ENCODE results near the gene TOP2B.

The TOP2B gene

GRCh38 chr3:25585361-25586166 lies 79.1 kb downstream of the TOP2B start:
- Histone ChIP-seq H3K4me2 (ENCODE audit: low read length) (no peak overlapping the region), H3K9ac (ENCODE audit: low read length) (no peak overlapping the region), H3K4me3 (ENCODE audit: low read length) (no peak overlapping the region), H3K79me2 (ENCODE audit: low read length) (no peaks in the 10 kb centered on the region), H2AFZ (ENCODE audit: low read depth, low read length) (no peak overlapping the region), H3K27ac (ENCODE audit: low read length) (no peak overlapping the region), H3K36me3 (replicated peaks; ENCODE audit: low read depth, low read length) (no peaks in the 10 kb centered on the region), H4K20me1 (ENCODE audit: insufficient read depth, low read length) (no peaks in the 10 kb centered on the region), H3K4me1 (ENCODE audit: low read length) (no peaks in the 10 kb centered on the region), H3K27me3 (ENCODE audit: low read depth, low read length) (no peaks in the 10 kb centered on the region), H3K9me3 (ENCODE audit: insufficient read depth, low read length) (no peaks in the 10 kb centered on the region)
- TF ChIP-seq EZH2phosphoT487 (IDR thresholded peaks at IDR 0.05; ENCODE audit: low read depth) (no peak), CTCF (IDR thresholded peaks at IDR 0.05; ENCODE audit: low read depth, low read length) (no peak)

GRCh38 chr3:25584011-25584789 lies 80.5 kb downstream of the TOP2B start:
- TF ChIP-seq CTCF (IDR thresholded peaks at IDR 0.05; ENCODE audit: low read depth, low read length) = no peak
- no peak for TF ChIP-seq EZH2phosphoT487 (IDR thresholded peaks at IDR 0.05; ENCODE audit: low read depth)
- peaks cover 7% of the 10 kb centered on the region; the same call in 1 of the 2 replicates for H3K27me3 ChIP-seq (ENCODE audit: low read depth, low read length)
- no peaks in the 10 kb centered on the region for H4K20me1 ChIP-seq (ENCODE audit: insufficient read depth, low read length)
- H3K4me3 ChIP-seq (ENCODE audit: low read length) = no peak overlapping the region
- H3K79me2 ChIP-seq (ENCODE audit: low read length) = no peaks in the 10 kb centered on the region
- H3K36me3 ChIP-seq (replicated peaks; ENCODE audit: low read depth, low read length) = no peaks in the 10 kb centered on the region
- H3K9me3 ChIP-seq (ENCODE audit: insufficient read depth, low read length) = no peaks in the 10 kb centered on the region
- no peaks in the 10 kb centered on the region for H3K4me1 ChIP-seq (ENCODE audit: low read length)
- no peak overlapping the region for H3K27ac ChIP-seq (ENCODE audit: low read length)
- H3K4me2 ChIP-seq (ENCODE audit: low read length) = no peak overlapping the region
- no peak overlapping the region for H3K9ac ChIP-seq (ENCODE audit: low read length)
- H2AFZ ChIP-seq (ENCODE audit: low read depth, low read length) = no peak overlapping the region

GRCh38 chr3:25583343-25583742 lies 81.4 kb downstream of the TOP2B start:
- Histone ChIP-seq H3K27ac (ENCODE audit: low read length) (no peak overlapping the region), H3K36me3 (replicated peaks; ENCODE audit: low read depth, low read length) (no peaks in the 10 kb centered on the region)

More at GRCh38 chr3:25583343-25583742, 81.4 kb downstream of the TOP2B start:
- no peaks in the 10 kb centered on the region for H4K20me1 ChIP-seq (ENCODE audit: insufficient read depth, low read length)
- H3K9ac ChIP-seq (ENCODE audit: low read length) = no peak overlapping the region
- TF ChIP-seq EZH2phosphoT487 (IDR thresholded peaks at IDR 0.05; ENCODE audit: low read depth) (no peak), CTCF (IDR thresholded peaks at IDR 0.05; ENCODE audit: low read depth, low read length) (no peak)
- no peaks in the 10 kb centered on the region for H3K9me3 ChIP-seq (ENCODE audit: insufficient read depth, low read length)
- peaks cover 7% of the 10 kb centered on the region; the same call in 1 of the 2 replicates for H3K27me3 ChIP-seq (ENCODE audit: low read depth, low read length)
- H2AFZ ChIP-seq (ENCODE audit: low read depth, low read length) = no peak overlapping the region
- no peaks in the 10 kb centered on the region for H3K79me2 ChIP-seq (ENCODE audit: low read length)
- H3K4me3 ChIP-seq (ENCODE audit: low read length) = no peak overlapping the region
- no peaks in the 10 kb centered on the region for H3K4me1 ChIP-seq (ENCODE audit: low read length)
- H3K4me2 ChIP-seq (ENCODE audit: low read length) = no peak overlapping the region
